HG02763 (cell line): ENCODE data around the gene PUS7.
"Not testable (repeated sequence)": the region's sequence is repeated elsewhere in the genome, so short reads cannot be mapped to it uniquely, and the experiment has no call there.

ENCODE experiments used
- ATAC-seq: cut with Tn5 transposase; IDR thresholded peaks from one replicate; pipeline ENCODE4 v1.9.1; 2021; ENCODE audit warnings: mild to moderate bottlenecking, moderate library complexity; ENCODE audit not compliant: unreplicated experiment

PUS7 gene

DNA sequence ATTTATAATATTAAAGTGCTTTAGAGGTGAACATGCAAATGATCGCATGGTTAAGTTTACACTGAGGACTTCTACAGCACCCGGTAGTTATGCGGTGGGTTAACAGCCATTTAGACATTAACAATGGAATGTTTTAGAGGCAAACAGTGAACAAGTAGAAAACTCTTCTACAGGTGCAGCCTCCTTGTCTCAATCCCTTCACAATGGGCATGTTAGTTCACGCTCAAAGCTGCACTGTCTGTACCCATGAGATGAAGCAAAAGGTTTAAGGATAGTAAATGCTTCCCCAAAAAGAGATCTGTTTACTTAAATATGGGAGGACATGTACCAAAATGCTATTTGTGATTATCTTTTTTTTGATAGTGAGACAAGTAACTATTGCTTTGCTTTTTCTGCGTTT is 25.1 kb downstream of the PUS7 start:
- ATAC-seq: no peak

GRCh38 chr7:105496521-105496920 is 25.6 kb downstream of the PUS7 start:
- no peak for ATAC-seq

DNA sequence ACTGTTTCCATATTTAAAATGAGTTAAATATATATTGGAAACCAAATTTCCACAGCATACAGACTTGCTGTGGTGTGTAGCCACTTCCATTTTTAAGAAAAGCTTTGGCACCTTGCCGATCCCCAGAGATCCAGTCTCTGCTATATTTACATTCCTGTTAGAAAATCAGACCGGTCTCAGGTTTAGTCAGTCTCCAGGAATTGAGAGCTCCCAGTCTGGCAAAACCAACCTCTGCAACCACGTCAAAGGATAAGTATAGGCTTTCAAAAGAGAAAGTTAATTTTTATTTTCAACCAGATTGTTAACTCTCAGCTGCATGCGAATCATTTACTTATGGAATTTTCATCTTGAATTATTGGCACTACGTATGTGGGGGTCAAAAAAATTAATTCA is 28.2 kb downstream of the PUS7 start:
- no peak for ATAC-seq

GRCh38 chr7:105493196-105493922 is 28.7 kb downstream of the PUS7 start:
- ATAC-seq: no peak

GRCh38 chr7:105489409-105489808 is 32.7 kb downstream of the PUS7 start:
- no peak for ATAC-seq

DNA sequence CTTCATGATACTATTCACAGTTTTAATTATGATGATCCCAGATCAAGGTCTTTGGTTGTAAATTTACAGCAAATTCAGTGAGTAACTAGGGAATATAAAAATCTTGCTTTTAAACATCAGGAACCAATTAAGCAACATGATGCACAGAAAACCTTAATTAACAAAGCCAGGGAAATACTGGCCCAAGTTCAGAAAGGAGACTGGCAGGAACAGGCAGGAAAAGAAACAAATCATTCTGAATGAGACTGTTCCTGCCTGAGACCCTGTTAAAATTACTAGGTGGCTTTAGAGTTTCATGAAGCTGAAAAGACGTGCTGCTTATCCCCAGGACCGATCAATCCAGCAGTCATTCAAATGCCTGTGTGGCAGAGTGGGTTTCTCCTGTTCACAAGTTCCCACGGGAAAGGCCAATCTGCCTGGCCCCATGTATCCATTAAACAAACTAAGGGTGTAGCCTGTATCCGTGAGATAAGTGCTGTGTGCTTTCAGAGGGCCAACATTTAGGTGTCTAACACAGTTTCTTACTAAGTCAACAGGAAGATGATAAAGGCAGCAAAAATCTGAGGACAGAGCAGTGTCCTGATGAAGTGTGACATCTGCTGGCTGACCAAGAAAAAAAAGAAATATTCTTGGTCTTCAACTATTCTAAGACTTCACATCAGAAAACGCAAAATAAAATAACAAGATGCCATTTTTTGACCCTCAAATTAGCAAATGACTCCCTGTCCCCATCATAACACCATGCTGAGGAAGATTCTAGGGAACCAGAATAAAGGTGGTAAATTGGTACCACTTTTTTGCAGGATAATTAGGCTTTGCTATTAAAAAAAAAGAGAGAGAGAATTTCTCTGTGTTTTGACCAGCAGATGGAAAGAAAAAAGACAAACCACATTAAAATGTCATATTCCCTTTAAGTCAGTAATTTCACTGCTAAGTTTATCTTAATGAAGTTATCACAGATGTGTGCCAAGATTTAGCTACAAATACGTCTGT is 34.2 kb downstream of the PUS7 start:
- ATAC-seq: no peak

DNA sequence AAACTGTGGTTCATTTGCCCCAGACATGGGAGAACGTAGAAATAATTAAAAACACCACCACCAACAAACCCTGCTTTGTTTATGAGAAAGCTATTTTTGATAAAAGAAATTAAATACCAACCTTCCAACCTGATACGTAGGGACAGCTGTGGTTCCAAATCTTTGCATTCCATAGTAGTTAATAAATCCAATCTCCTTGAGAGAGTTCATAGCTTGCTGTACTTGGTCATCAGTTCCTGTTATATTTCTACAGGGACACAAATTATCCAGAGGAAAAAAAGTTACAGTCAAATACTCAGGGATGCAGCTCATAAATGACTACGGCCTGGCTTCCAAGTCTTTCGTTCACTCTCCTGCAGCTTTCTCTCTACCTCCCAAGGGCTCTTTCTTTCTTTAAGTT is 41.1 kb downstream of the PUS7 start:
- ATAC-seq: no peak

DNA sequence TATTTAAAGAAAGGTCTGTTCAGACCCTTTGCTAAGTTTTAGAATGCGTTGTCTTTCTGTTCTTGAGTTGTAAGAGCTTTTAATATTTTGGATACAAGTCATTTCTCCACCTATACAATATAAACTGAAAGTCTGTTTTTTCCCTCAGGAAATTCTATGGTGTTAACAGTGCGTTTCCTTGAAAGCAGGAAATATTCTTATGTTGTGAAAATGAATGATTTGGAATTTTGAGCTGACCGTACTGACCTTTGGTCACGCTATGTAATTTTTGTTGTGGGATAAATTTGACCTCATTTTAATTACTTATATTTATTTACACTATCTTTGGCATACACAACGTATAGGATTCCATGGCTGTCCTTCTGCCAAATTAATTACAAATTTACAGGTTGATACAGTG is 43.5 kb downstream of the PUS7 start:
- no peak for ATAC-seq

GRCh38 chr7:105477908-105478307 is 44.2 kb downstream of the PUS7 start:
- no peak for ATAC-seq

GRCh38 chr7:105474045-105474444 is 48.0 kb downstream of the PUS7 start:
- no peak for ATAC-seq

DNA sequence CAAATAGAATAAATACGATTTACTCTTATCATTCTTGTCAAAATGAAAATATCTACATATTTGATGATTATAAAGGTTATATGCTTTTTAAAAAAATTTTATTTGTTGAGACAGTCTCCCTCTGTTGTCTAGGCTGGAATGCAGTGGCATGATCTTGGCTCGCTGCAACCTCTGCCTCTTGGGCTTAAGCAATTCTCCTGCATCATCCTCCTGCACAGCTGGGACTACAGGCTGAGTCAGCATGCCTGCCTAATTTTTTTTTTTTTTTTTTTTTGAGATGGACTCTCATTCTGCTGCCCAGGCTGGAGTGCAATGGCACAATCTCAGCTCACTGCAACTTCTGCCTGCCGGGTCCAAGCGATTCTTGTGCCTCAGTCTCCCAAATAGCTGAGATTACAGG is 48.9 kb downstream of the PUS7 start:
- ATAC-seq: no peak

GRCh38 chr7:105470846-105471245 is 51.2 kb downstream of the PUS7 start:
- no peak for ATAC-seq

DNA sequence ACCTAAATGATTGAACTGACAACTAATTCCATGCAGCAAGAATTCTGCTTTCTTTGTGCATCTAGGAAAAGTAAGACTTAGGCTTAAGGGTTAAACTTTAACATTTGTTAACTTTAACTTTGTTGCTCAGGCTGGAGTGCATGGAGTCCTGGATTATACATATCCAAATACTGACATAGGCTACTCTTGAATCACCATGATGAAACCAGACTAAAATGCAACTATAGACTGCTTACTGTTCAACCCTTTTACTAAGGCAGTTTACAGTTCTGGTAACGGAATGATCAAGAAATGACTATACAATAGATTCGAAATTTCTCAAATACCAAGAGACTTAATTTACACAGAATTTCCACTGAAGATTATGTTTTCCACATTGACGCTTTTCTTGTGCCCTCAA is 52.0 kb downstream of the PUS7 start:
- no peak for ATAC-seq

DNA sequence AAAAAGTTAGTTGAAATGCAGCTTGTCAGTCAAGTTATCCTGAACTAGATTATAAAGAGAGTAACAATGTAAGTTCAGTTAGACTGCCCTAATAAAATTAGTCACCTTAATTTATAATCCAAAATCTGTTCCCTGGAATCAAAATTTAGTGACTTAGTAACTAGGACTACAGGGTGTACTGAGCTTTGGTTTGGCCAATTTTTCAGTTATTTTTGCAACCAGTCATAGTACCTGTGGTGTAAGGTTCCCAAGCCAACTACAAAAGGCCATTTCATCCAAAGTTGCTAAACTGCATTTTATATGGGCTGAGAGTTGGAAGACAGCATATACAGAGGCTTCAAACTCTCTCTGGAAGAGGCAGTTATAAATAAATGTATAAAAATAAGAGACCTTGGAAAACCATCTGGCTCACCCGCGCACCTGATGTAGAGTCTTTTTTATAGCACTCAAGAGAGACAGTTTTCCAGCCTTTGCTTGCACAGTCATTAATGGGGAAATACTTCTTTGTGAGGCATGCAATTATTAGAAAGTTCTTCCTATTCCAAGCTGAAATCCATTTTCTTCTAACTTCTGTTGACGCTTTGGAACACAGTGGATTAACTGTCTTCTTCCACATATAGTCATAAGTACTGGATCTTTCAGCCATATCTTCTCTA is 59.2 kb downstream of the PUS7 start:
- no peak for ATAC-seq

DNA sequence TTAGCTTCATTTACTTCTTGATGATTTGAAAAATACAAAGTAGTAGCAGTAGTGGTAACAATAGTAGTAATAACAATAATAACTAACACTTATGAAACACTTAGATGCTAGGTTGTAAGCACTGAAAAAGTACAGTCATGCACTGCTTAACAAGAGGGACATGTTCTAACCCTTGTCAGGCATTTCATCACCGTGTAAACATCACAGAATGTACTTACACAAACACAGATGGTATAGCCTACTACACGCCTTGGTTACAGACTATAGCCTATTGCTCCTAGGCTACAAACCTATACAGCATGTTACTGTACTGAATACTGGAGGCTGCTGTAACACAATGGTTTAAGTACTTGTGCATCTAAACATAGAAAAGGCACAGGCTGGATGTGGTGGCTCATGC is 60.6 kb downstream of the PUS7 start:
- no peak for ATAC-seq

DNA sequence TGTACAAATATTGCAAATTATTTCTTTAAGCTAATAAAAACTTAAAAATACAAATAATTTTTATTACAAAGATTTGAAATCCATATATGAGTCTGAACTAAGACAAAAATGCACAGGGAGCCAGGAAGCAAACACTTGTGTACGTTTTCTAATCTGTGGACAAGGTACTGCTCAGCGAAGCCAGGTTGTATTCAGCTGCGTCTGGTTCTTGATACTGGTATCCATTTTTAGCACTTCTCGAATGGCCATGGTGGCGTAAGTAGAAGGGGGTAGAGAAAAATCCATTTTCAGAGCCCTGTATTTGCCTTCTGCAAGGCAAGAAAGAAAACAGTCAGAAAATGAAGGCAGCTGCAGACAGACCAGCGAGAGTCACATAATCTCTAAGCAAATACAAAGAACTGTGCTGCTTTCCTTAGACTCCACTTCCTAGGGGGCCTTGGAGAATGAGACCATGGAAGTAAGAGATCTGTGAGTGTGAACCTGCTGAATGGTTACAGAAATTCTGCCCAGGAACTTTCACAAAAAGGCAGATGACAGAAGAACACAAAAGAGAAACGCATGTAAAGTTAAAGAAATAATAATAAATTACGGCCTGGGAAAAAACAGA is 64.3 kb downstream of the PUS7 start:
- no peak for ATAC-seq

DNA sequence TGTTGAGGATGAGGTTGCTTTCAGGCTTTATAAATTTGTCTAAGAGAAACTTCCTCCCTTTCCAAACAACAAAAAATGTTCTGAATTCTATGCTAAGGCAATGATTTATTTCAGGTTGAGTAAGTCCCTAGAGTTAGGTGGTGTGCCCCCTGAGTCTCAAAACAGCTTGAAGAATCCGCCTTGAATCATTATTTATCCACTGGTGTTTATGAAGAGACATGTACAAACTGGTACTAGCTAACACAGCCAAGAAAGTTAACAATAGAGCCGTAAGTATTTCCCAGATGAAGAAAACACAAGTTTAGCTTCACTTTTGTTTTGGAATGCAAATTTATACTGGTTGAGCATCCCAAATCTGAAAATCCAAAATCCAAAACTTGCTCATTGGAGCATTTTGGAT is 67.2 kb downstream of the PUS7 start:
- ATAC-seq: no peak

- no peak for ATAC-seq
Observed at GRCh38 chr7:105454095-105454747, 67.8 kb downstream of the PUS7 start.

GRCh38 chr7:105452085-105452484 is 70.0 kb downstream of the PUS7 start:
- ATAC-seq: no peak

DNA sequence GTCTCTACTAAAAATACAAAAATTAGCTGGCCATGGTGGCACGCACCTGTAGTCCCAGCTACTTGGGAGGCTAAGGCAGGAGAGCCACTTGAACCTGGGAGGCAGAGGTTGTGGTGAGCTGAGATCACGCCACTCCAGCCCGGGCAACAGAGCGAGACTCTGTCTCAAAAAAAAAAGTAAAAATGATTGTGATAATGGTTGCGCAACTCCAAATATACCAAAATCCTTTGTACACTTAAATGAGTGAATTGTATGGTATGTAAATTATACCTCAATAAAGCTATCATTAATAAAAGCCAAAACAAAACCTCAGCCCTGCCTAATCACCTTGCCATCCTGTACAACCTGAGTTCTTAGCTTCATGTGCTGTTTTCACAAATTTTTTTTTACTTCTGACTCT is 71.2 kb downstream of the PUS7 start:
- not testable (repeated sequence) for ATAC-seq
